ENCODE results near the gene SMAD2. TPM values are rescaled to one million over a fixed set of nuclear protein-coding genes. Genes with fewer than 3 reads are reported as not detected.

Gene SMAD2
- total RNA-seq, 2 experiments from 2014 or later, result 80.4 to 83.0 TPM

GRCh38 chr18:47970664-47971531, 40.4 kb upstream of the SMAD2 start:
- H3K4me1 ChIP-seq (ENCODE audit: insufficient read depth, low read length), result no peaks in the 10 kb centered on the region
- H3K27ac ChIP-seq (ENCODE audit: low read depth in 1 of 2, low read length in 2 of 2), result no peak overlapping the region
- no peak overlapping the region for H3K27ac Mint-ChIP-seq
- H3K9me3 ChIP-seq (ENCODE audit: control insufficient read depth in 1 of 2, insufficient read depth in 1 of 2, low read length in 2 of 2), result no peaks in the 10 kb centered on the region
- TF ChIP-seq CTCF (IDR thresholded peaks at IDR 0.05), result no peak
- H3K4me1 Mint-ChIP-seq (ENCODE audit: low read depth), result no peaks in the 10 kb centered on the region
- no peaks in the 10 kb centered on the region for H3K36me3 Mint-ChIP-seq (ENCODE audit: low read depth)
- peak in 3 of 14 experiments; percentile 21 to 47 (median 39) for DNase-seq
- peaks cover 20% of the 10 kb centered on the region for H3K27me3 Mint-ChIP-seq
- no peaks in the 10 kb centered on the region for H3K9me3 Mint-ChIP-seq
- H3K4me3 Mint-ChIP-seq, result no peak overlapping the region
- ATAC-seq (ENCODE audit: poor library complexity), result no peak
- CTCF ChIA-PET, result no interaction called here
- H3K27me3 ChIP-seq (ENCODE audit: control insufficient read depth in 1 of 2, insufficient read depth in 2 of 2, low read length in 2 of 2), result peaks cover 0 to 3% of the 10 kb centered on the region in 2 experiments
- H3K36me3 ChIP-seq (ENCODE audit: insufficient read depth, low read length), result no peaks in the 10 kb centered on the region
- intact Hi-C loops (cut with DNase I, micrococcal nuclease), result no loop called here
- POLR2A ChIA-PET, result interaction anchor here (0.6 kb wide), 1 partner anchor 10 kb away, joined by 3 read pairs; no protein-coding TSS in a partner anchor
- H3K4me3 ChIP-seq (ENCODE audit: low read length), result no peak overlapping the region

GRCh38 chr18:47969816-47970215, 39.4 kb upstream of the SMAD2 start:
- intact Hi-C loops (cut with DNase I, micrococcal nuclease), result no loop called here
- CTCF ChIA-PET, result no interaction called here

GRCh38 chr18:47968721-47969120, 38.3 kb upstream of the SMAD2 start:
- no peak overlapping the region for H3K4me3 ChIP-seq (ENCODE audit: low read length)
- intact Hi-C loops (cut with DNase I, micrococcal nuclease), result no loop called here
- H3K4me1 ChIP-seq (ENCODE audit: insufficient read depth, low read length), result no peaks in the 10 kb centered on the region
- DNase-seq, result no peak
- no peaks in the 10 kb centered on the region for H3K4me1 Mint-ChIP-seq (ENCODE audit: low read depth)
- H3K36me3 ChIP-seq (ENCODE audit: insufficient read depth, low read length), result no peaks in the 10 kb centered on the region
- no peaks in the 10 kb centered on the region for H3K9me3 Mint-ChIP-seq
- H3K4me3 Mint-ChIP-seq, result no peak overlapping the region
- ChIA-PET CTCF (no interaction called here), POLR2A (no interaction called here)
- H3K27me3 Mint-ChIP-seq, result peaks cover 19% of the 10 kb centered on the region
- H3K27ac Mint-ChIP-seq, result no peak overlapping the region
- ATAC-seq (ENCODE audit: poor library complexity), result no peak
- H3K27ac ChIP-seq (ENCODE audit: low read depth in 1 of 2, low read length in 2 of 2), result no peak overlapping the region
- peaks cover 0 to 3% of the 10 kb centered on the region in 2 experiments for H3K27me3 ChIP-seq (ENCODE audit: control insufficient read depth in 1 of 2, insufficient read depth in 2 of 2, low read length in 2 of 2)
- H3K9me3 ChIP-seq (ENCODE audit: control insufficient read depth in 1 of 2, insufficient read depth in 1 of 2, low read length in 2 of 2), result no peaks in the 10 kb centered on the region
- no peak for TF ChIP-seq CTCF (IDR thresholded peaks at IDR 0.05)
- H3K36me3 Mint-ChIP-seq (ENCODE audit: low read depth), result no peaks in the 10 kb centered on the region

More at GRCh38 chr18:47969816-47970215, 39.4 kb upstream of the SMAD2 start:
- Mint-ChIP-seq H3K27me3 (peaks cover 20% of the 10 kb centered on the region), H3K4me1 (ENCODE audit: low read depth) (no peaks in the 10 kb centered on the region), H3K27ac (no peak overlapping the region), H3K9me3 (no peaks in the 10 kb centered on the region), H3K36me3 (ENCODE audit: low read depth) (no peaks in the 10 kb centered on the region), H3K4me3 (no peak overlapping the region)
- peak in 1 of 14 experiments; percentile 12 for DNase-seq
- ATAC-seq (ENCODE audit: poor library complexity), result no peak
- Histone ChIP-seq H3K9me3 (ENCODE audit: control insufficient read depth in 1 of 2, insufficient read depth in 1 of 2, low read length in 2 of 2) (no peaks in the 10 kb centered on the region), H3K27ac (ENCODE audit: low read depth in 1 of 2, low read length in 2 of 2) (no peak overlapping the region), H3K4me1 (ENCODE audit: insufficient read depth, low read length) (no peaks in the 10 kb centered on the region), H3K27me3 (ENCODE audit: control insufficient read depth in 1 of 2, insufficient read depth in 2 of 2, low read length in 2 of 2) (peaks cover 0 to 3% of the 10 kb centered on the region in 2 experiments), H3K36me3 (ENCODE audit: insufficient read depth, low read length) (no peaks in the 10 kb centered on the region), H3K4me3 (ENCODE audit: low read length) (no peak overlapping the region)
- no peak for TF ChIP-seq CTCF (IDR thresholded peaks at IDR 0.05)
- POLR2A ChIA-PET, result no interaction called here
